Sigmoid colon (tissue), 7 donors: Measurements from ENCODE around the gene HEATR5A. TPM values are rescaled to one million over a fixed set of nuclear protein-coding genes. Genes with fewer than 3 reads are reported as not detected.
"Not testable (repeated sequence)": the region's sequence is repeated elsewhere in the genome, so short reads cannot be mapped to it uniquely, and the experiment has no call there.

Experiments used
- DNase-seq: peaks from one replicate; pipeline ENCODE4 v3.0.0-alpha.2; 2019
- H3K27ac ChIP-seq, 4 donors: fragments of 200-600 bp; sonication (generic); one replicate each; pipeline ENCODE4 v1.5.1; 2016 to 2019; ENCODE audit warnings: mild to moderate bottlenecking in 1 of 4
- H3K27me3 ChIP-seq, 3 donors: fragments of 200-600 bp; sonication (generic); one replicate each; pipeline ENCODE4 v1.5.1; 2019; ENCODE audit warnings: mild to moderate bottlenecking in 1 of 3
- H3K36me3 ChIP-seq, 4 donors: fragments of 200-600 bp; sonication (generic); one replicate each; pipeline ENCODE4 v1.5.1; 2016 to 2019
- H3K4me1 ChIP-seq, 4 donors: fragments of 200-600 bp; sonication (generic); one replicate each; pipeline ENCODE4 v1.5.1; 2017 to 2019
- H3K4me3 ChIP-seq, 4 donors: fragments of 200-600 bp; sonication (generic); one replicate each; pipeline ENCODE4 v1.5.1; 2017 to 2019; ENCODE audit warnings: mild to moderate bottlenecking in 2 of 4, moderate library complexity in 1 of 4
- H3K9me3 ChIP-seq, 4 donors: fragments of 200-600 bp in 3 of 4; sonication (generic) in 3 of 4; one replicate each; pipeline versions ENCODE4 v1.5.1 to v1.6.1; 2013 to 2019
- CTCF ChIP-seq, 4 experiments: fragments of 450-650 bp in 3 of 4; fragments of 200-600 bp in 1 of 4; IDR thresholded peaks; one replicate each; pipeline ENCODE4 v1.5.1; 2016 to 2019; ENCODE audit warnings: antibody characterized with exemption in 4 of 4, mild to moderate bottlenecking in 3 of 4, moderate library complexity in 2 of 4
- EP300 ChIP-seq, 4 donors: sonication (generic); formaldehyde crosslinking; IDR thresholded peaks; one replicate each; pipeline ENCODE4 v1.6.1; 2017; ENCODE audit warnings: antibody characterized with exemption in 4 of 4
- POLR2A ChIP-seq, 2 donors: fragments of 450-650 bp; IDR thresholded peaks; one replicate each; pipeline ENCODE4 v1.6.1; 2016; ENCODE audit warnings: antibody characterized with exemption in 2 of 2, mild to moderate bottlenecking in 2 of 2, moderate library complexity in 2 of 2
- POLR2AphosphoS5 ChIP-seq, 4 donors: sonication (generic); formaldehyde crosslinking; IDR thresholded peaks; one replicate each; pipeline ENCODE4 v1.6.1; 2017; ENCODE audit warnings: antibody characterized with exemption in 4 of 4
- WGBS, 2 donors: extraction: QIAGEN DNeasy Blood & Tissue Kit; methylation state at CpG; one replicate each; pipeline ENCODE4 v1.1.7; 2013; 5-methylcytosine and 5-hydroxymethylcytosine counted together
- intact Hi-C: fragments of 100-400 bp; cut with DNase I; formaldehyde crosslinking; loops from one replicate; pipeline ENCODE4 v1.15.1; 2023
- polyA plus RNA-seq, 3 donors: library from polyadenylated mRNA; stranded (reverse); fragments of 200-250 nt; gene quantifications; one replicate each; pipeline ENCODE4 v1.2.3, GENCODE V29; 2013
- total RNA-seq, 4 donors: library from RNA; depleted of rRNA; stranded (reverse); fragments of >200 nt; gene quantifications; one replicate each; pipeline ENCODE4 v1.1.0, GENCODE V29; 2016
- donor health status: healthy with polysubstance abuse.
- donor health status: Bipolar disorder and iron deficiency.
- donor health status: healthy.

The HEATR5A gene
- total and polyA plus RNA-seq, 7 donors: 9.3 to 41.9 (median 28.7) TPM

- no peak overlapping the region for H3K27ac ChIP-seq
- H3K4me3 ChIP-seq: no peak overlapping the region
- peaks cover 0 to 85% (median 6%) of the 10 kb centered on the region in 4 donors for H3K36me3 ChIP-seq
- intact Hi-C loops: no loop called here
- 96 to 97% methylated on average over 3 of the region's 3 CpGs for WGBS, 2 donors
- DNase-seq: no peak
- no peaks in the 10 kb centered on the region for H3K9me3 ChIP-seq
- no peak for TF ChIP-seq EP300 (IDR thresholded peaks at IDR 0.05)
- H3K4me1 ChIP-seq: no peaks in the 10 kb centered on the region
- no peaks in the 10 kb centered on the region for H3K27me3 ChIP-seq
These were observed 40.2 kb downstream of the HEATR5A start for GRCh38 chr14:31380106-31380505.

- H3K27me3 ChIP-seq, H3K4me3 ChIP-seq, H3K9me3 ChIP-seq, H3K4me1 ChIP-seq, DNase-seq, H3K27ac ChIP-seq, intact Hi-C loops: not testable (repeated sequence)
- peaks cover 0 to 92% (median 8%) of the 10 kb centered on the region in 4 donors for H3K36me3 ChIP-seq
- 95 to 96% methylated on average over 16 of the region's 16 CpGs for WGBS, 2 donors
These were observed 41.0 kb downstream of the HEATR5A start for GRCh38 chr14:31379125-31379947.

- no peak for DNase-seq
- Histone ChIP-seq H3K4me1 (no peaks in the 10 kb centered on the region), H3K9me3 (no peaks in the 10 kb centered on the region), H3K36me3 (peaks cover 0 to 92% (median 16%) of the 10 kb centered on the region in 4 donors), H3K27me3 (no peaks in the 10 kb centered on the region), H3K27ac (no peak overlapping the region), H3K4me3 (no peak overlapping the region)
- no peak for TF ChIP-seq POLR2AphosphoS5 (IDR thresholded peaks at IDR 0.05)
- no peak for TF ChIP-seq CTCF (IDR thresholded peaks at IDR 0.05)
- TF ChIP-seq EP300 (IDR thresholded peaks at IDR 0.05): no peak
- TF ChIP-seq POLR2A (IDR thresholded peaks at IDR 0.05): no peak
- WGBS, 2 donors: 97% methylated on average over 5 of the region's 5 CpGs
- intact Hi-C loops: no loop called here
These were observed 42.9 kb downstream of the HEATR5A start for GRCh38 chr14:31377433-31377832.

GRCh38 chr14:31371646-31372045 is 48.7 kb downstream of the HEATR5A start:
- no peak for DNase-seq
- Histone ChIP-seq H3K27me3 (no peaks in the 10 kb centered on the region), H3K27ac (no peak overlapping the region), H3K9me3 (no peaks in the 10 kb centered on the region), H3K4me1 (no peaks in the 10 kb centered on the region), H3K36me3 (peaks cover 4 to 83% (median 18%) of the 10 kb centered on the region in 4 donors), H3K4me3 (no peak overlapping the region)
- TF ChIP-seq CTCF (IDR thresholded peaks at IDR 0.05) (no peak), EP300 (IDR thresholded peaks at IDR 0.05) (no peak), POLR2AphosphoS5 (IDR thresholded peaks at IDR 0.05) (no peak), POLR2A (IDR thresholded peaks at IDR 0.05) (no peak)
- WGBS, 2 donors: 44 to 65% methylated on average over 2 of the region's 2 CpGs
- intact Hi-C loops: no loop called here

GRCh38 chr14:31363331-31364073 is 56.8 kb downstream of the HEATR5A start:
- 85 to 94% methylated on average over 5 of the region's 5 CpGs for WGBS, 2 donors
- H3K4me3 ChIP-seq: no peak overlapping the region
- H3K27me3 ChIP-seq: no peaks in the 10 kb centered on the region
- H3K9me3 ChIP-seq: no peaks in the 10 kb centered on the region
- no peak for DNase-seq
- H3K36me3 ChIP-seq: peaks cover 0 to 68% (median 6%) of the 10 kb centered on the region in 4 donors
- no peak overlapping the region for H3K27ac ChIP-seq
- intact Hi-C loops: no loop called here
- H3K4me1 ChIP-seq: no peaks in the 10 kb centered on the region
- no peak for TF ChIP-seq POLR2A (IDR thresholded peaks at IDR 0.05)
- TF ChIP-seq EP300 (IDR thresholded peaks at IDR 0.05): no peak
- no peak for TF ChIP-seq CTCF (IDR thresholded peaks at IDR 0.05)
- TF ChIP-seq POLR2AphosphoS5 (IDR thresholded peaks at IDR 0.05): no peak
